ENCODE data around the gene RPL35.

RPL35 gene

GRCh38 chr9:124868511-124869465, 7.0 kb upstream of the RPL35 start:
- peak; percentile 78 for DNase-seq (ENCODE audit: low read depth)
- H3K4me3 ChIP-seq (ENCODE audit: low read length) = peak overlapping the region; percentile 90
- TF ChIP-seq CTCF (conservative IDR thresholded peaks at IDR 0.05; ENCODE audit: low read length) = peak; percentile 27; the same call in 1 of the 2 replicates

GRCh38 chr9:124863371-124863871, 1.7 kb upstream of the RPL35 start:
- H3K4me3 ChIP-seq (ENCODE audit: low read length) = no peak overlapping the region
- no peak for TF ChIP-seq CTCF (conservative IDR thresholded peaks at IDR 0.05; ENCODE audit: low read length)
- DNase-seq (ENCODE audit: low read depth) = no peak

GRCh38 chr9:124860582-124861341, 995 bp downstream of the RPL35 start:
- H3K4me3 ChIP-seq (ENCODE audit: low read length) = peak overlapping the region; percentile 89
- no peak for DNase-seq (ENCODE audit: low read depth)
- no peak for TF ChIP-seq CTCF (conservative IDR thresholded peaks at IDR 0.05; ENCODE audit: low read length)

- peak overlapping the region; percentile 89 for H3K4me3 ChIP-seq (ENCODE audit: low read length)
- DNase-seq (ENCODE audit: low read depth) = no peak
- TF ChIP-seq CTCF (conservative IDR thresholded peaks at IDR 0.05; ENCODE audit: low read length) = no peak
Observed at GRCh38 chr9:124859803-124860581, 1.8 kb downstream of the RPL35 start.

- peak; percentile 8; the same call in 1 of the 2 replicates for TF ChIP-seq CTCF (conservative IDR thresholded peaks at IDR 0.05; ENCODE audit: low read length)
- DNase-seq (ENCODE audit: low read depth) = no peak
- no peak overlapping the region for H3K4me3 ChIP-seq (ENCODE audit: low read length)
Observed at GRCh38 chr9:124858330-124859046, 3.3 kb downstream of the RPL35 start.

- DNase-seq (ENCODE audit: low read depth) = no peak
- no peak for TF ChIP-seq CTCF (conservative IDR thresholded peaks at IDR 0.05; ENCODE audit: low read length)
- H3K4me3 ChIP-seq (ENCODE audit: low read length) = no peak overlapping the region
Observed at GRCh38 chr9:124857533-124858162, 4.1 kb downstream of the RPL35 start.

Measured in AG10803 (cell line).